Measurements from ENCODE around the gene MRC2.
"Not testable (repeated sequence)": the region's sequence is repeated elsewhere in the genome, so short reads cannot be mapped to it uniquely, and the experiment has no call there.

MRC2 gene

DNA sequence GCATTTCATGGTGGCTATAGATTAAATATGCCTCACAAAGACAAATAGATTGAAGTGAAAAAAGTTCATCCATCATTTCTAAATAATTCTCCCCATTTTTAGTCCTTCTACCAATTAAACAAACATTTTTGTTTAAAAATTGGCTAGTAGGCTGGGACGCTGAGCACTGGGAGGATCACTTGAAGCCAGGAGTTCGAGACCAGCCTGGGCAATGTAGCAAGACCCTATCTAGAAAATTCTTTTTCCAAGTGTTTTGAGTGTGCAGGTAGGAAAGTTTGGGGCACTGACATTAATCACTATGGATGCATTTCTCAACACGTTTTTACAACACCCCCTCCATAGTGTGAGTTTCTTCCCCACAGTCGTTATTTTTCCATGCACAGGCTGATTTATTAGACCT, 56.7 kb downstream of the MRC2 start:
- DNase-seq: no peak

DNA sequence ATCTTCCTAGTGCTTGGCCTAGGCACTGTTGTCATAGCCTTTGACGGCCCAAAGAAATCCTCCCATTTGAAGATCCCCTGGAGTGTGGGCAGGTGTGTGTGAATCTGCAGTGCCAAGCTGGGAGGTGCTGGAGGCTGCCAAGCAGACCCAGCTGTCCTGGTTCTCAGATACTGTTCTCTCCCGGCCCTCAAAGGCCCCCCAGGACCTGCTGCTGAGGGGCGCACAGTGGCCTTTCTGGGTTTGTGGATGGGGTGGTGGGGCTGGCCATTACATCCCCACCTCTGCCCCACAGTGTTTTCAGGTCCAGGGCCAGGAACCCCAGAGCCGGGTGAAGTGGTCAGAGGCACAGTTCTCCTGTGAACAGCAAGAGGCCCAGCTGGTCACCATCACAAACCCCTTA, 60.5 kb downstream of the MRC2 start:
- no peak for DNase-seq

DNA sequence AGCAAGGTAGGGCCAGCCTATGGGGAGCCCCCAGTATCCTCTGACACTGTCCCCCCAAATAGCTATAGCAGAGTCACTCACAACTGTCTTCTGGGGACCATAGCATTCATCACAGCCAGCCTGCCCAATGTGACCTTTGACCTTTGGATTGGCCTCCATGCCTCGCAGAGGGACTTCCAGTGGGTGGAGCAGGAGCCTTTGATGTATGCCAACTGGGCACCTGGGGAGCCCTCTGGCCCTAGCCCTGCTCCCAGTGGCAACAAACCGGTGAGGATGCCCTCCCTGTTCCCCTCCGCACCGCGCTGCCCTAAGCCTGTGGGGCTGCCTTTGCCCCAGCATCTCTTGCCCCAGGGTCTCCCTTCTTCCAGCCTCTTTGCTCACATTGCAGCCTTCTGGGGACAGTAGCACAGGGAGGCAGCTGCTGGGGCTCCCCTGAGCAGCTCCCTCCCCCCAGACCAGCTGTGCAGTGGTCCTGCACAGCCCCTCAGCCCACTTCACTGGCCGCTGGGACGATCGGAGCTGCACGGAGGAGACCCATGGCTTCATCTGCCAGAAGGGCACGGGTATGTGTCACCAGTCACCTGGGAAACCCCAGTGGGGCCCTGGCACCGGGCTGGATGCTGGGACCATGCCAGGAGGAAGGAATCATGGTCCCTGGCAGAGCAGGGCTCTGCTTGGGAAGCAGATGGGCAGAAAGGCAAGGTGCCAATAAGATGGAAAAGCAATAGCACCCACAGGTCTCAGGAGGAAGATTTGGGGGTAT, 61.1 kb downstream of the MRC2 start:
- DNase-seq: no peak

GRCh38 chr17:62689441-62690167, 62.1 kb downstream of the MRC2 start:
- DNase-seq: no peak

DNA sequence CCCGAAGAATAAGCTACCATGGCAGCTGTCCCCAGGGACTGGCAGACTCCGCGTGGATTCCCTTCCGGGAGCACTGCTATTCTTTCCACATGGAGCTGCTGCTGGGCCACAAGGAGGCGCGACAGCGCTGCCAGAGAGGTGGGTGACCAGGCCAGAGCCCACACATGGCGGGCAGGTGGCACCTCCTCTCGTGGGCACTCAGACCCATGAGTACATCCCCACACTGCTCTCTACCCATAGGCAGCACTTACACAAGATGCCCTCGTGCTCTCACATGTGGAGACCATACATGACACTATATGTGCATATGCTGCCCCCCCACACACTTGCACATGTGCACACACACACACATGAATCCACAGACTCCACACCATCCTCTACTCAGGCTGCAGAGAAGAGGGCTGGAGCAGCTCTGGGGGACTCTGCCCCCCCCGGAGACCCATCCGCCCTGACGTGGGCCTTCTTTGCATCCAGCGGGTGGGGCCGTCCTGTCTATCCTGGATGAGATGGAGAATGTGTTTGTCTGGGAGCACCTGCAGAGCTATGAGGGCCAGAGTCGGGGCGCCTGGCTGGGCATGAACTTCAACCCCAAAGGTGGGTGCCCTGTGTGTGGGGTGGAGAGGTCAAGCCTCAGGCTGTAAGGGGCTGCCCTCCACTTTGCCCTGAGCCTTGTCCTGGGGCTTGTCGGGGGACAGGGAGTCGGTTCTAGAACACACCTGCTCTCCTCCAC, 62.9 kb downstream of the MRC2 start:
- no peak for DNase-seq

GRCh38 chr17:62691589-62691915, 64.1 kb downstream of the MRC2 start:
- DNase-seq: not testable (repeated sequence)

GRCh38 chr17:62692159-62692651, 64.7 kb downstream of the MRC2 start:
- no peak for DNase-seq

GRCh38 chr17:62692721-62693431, 65.4 kb downstream of the MRC2 start:
- DNase-seq: no peak

DNA sequence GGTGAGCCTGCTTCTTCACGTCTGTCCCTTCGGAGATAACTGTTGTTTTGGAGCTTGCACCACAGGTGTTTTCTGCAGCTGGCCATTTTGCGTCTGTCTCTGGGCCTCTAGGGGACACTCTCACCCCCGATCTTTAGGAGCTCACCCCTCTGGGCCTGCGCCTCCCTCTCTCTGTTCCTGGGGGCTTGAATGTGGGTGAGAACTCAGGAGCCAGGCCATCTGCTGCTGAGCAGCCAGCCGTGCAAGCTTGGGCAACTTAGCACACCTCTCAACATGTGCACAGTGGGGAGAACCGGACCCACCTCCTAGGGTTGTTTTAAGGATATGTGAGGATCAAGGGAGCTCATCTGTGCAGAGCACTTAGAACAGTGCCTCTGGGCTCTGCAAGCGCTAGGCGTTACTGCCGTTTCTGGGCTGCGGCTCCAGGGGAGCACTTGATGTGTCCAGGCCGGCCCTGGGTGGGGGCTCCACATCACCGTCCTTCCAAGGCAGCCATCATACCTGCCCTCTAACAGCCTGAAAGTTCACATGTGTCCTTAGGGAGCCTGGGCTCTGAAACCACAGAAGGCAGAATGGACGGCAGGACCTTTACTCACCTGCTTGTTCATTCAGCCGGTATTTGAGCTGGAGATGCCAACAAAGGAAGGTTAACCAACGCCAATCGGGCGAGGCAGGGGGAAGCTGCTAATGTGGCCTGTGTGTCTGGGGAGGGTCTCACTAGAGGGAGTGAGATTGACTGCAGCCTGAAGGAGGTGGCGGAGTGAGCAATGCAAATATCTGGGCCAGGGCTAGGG, 66.3 kb downstream of the MRC2 start:
- no peak for DNase-seq

- DNase-seq: not testable (repeated sequence)
Observed at GRCh38 chr17:62695093-62695738, 67.7 kb downstream of the MRC2 start.

GRCh38 chr17:62696256-62696655, 68.8 kb downstream of the MRC2 start:
- no peak for DNase-seq

DNA sequence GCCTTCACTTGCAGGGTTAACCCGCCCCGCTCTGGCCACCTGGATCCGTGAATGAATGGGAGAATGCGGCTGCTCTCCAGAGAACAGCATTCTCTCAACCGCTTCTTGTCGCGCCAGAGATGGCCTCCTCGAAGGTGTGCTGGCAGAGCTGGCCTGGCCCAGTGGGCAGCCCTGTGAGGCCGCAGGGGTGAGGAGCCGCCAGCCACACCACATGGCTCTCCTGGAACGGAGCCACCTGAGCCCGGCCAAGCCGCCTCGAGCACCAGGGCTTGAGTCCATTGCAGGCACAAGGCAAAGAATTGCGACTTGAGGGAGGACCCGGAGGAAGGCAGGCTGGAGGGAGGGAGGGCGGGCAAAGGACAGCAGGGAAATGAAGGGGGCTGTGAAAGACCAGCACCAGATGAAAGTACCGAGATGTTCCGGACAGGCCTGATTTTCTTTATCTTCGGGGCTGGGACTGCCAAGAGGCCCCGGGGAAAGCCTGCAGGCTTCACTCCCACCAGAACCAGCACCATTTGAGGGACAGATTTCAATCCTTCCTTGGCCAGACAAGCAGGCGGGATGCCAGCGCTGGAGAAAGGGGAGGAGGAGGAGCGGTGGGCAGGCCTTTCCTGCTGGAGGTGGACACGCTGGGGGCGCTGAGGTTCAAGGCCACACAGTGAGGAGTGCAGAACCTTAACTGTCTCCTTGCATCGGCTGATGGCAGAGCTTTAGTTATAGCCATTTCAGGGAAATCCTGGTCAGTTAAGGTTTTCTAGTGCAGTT, 69.4 kb downstream of the MRC2 start:
- DNase-seq: no peak

DNA sequence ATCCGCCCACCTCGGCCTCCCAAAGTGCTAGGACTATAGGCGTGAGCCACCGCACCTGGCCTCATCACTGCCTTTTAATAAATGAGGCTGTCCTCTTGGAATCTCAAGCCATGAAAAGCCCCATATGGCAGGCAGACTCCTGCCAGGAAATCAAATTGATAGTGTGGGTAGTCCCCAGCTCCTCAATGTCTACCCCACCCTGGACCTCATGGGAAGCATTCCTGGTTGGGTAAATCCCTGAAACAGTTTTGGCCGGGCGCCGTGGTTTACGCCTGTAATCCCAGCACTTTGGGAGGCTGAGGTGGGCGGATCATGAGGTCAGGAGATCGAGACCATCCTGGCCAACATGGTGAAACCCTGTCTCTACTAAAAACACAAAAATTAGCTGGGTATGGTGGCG, 71.0 kb downstream of the MRC2 start:
- not testable (repeated sequence) for DNase-seq

- DNase-seq: no peak
Observed at GRCh38 chr17:62700964-62701705, 73.7 kb downstream of the MRC2 start.

- no peak for DNase-seq
Observed at GRCh38 chr17:62701706-62702085, 74.2 kb downstream of the MRC2 start.

DNA sequence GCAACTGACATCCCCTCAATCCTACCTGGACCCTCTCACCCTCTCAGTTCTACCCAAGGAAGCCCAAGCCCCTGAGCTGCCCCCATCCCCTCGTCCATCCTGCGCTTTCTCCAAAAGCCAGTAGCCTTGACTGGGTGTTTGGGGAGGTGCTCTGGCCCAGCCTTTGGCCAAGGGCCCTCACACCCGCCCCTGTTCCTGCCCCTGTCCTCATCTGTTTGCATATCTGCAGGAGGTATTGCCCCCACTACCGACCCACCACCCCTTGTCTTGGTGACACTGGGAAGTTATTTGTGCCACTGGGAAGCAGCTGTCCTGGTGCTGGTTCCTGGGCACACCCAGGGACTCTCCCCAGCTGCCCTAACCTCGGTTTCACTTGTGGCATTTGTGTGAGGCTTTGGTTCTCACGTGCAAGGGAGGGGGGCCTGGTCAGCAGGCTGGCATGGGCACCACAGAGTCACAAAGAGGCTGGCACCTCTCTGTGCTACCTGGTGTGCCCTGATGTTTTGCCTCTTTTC, 75.3 kb downstream of the MRC2 start:
- DNase-seq: no peak

- DNase-seq: no peak
Observed at GRCh38 chr17:62703261-62703775, 75.8 kb downstream of the MRC2 start.

DNA sequence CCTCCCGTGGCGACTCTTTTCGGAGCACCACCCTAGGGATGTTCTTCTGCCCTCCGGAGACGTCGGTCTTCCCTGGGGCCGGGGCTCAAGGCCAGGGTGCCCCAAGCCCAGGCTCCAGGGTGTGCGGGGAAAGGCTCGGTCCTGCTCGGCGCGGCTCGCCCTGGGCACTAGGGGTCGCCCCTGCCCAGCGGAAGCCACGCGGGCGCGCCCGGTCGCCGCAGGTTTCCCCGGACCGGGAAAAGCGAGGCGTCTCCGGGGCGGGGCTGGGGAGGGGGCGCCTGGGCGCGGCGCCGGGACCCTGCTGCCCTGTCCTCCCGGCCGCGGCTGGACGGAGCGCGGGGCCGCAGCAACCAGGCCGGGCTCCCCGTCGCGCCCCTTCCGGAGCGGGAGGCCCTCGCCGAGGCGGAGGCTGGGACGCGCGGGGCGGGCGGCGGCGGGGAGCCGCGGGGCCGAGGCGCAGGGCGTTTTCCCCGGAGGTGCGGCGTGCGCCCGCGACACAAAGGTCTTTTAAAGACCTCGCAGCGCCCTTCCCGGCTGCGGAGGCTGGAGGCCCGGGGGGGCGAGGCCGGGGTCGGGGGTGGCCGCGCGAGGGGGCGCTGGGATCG, 76.4 kb downstream of the MRC2 start:
- DNase-seq: no peak

GRCh38 chr17:62704381-62704971, 77.0 kb downstream of the MRC2 start:
- DNase-seq: no peak

All from 8988T (cell line).